Measurements from ENCODE around the gene CCDC61. TPM values are rescaled to one million over a fixed set of nuclear protein-coding genes. Genes with fewer than 3 reads are reported as not detected.

CCDC61 gene
- total and polyA plus RNA-seq, 2 of the 8 experiments (the other 6 are each of a cell fraction or from before 2014, with no cell fraction given): 7.8 to 17.4 TPM

- no peak for TF ChIP-seq BCL11A (IDR thresholded peaks at IDR 0.05; ENCODE audit: low read depth in 2 of 2, low read length in 2 of 2)
- TF ChIP-seq CTCF (IDR thresholded peaks at IDR 0.05; ENCODE audit: control extremely low read depth in 1 of 3, insufficient read depth in 1 of 3, low read depth in 1 of 3, low read length in 3 of 3): no peak
- no peak for TF ChIP-seq ATF2 (IDR thresholded peaks at IDR 0.05; ENCODE audit: low read length)
- no peak for TF ChIP-seq EGR1 (IDR thresholded peaks at IDR 0.05; ENCODE audit: borderline replicate concordance, low read depth, low read length)
- no peak for TF ChIP-seq TAF7 (optimal IDR thresholded peaks at IDR 0.05; ENCODE audit: borderline replicate concordance, low read depth, low read length)
- no peak for TF ChIP-seq TBP (IDR thresholded peaks at IDR 0.05; ENCODE audit: low read depth, low read length)
- TF ChIP-seq SP4 (IDR thresholded peaks at IDR 0.05; ENCODE audit: low read length): no peak
- TF ChIP-seq GABPA (IDR thresholded peaks at IDR 0.05; ENCODE audit: borderline replicate concordance, insufficient read depth, low read length): no peak
- Histone ChIP-seq H3K4ac (replicated peaks; ENCODE audit: insufficient read length, low read depth, low read length) (no peak overlapping the region), H3K79me1 (ENCODE audit: low read depth, low read length) (no peaks in the 10 kb centered on the region), H3K4me1 (replicated peaks in 1 of 4; ENCODE audit: control insufficient read depth in 3 of 4, insufficient read depth in 4 of 4, low read length in 3 of 4) (no peaks in the 10 kb centered on the region), H3K18ac (ENCODE audit: extremely low read depth, low read length) (no peak overlapping the region), H2BK5ac (ENCODE audit: low read depth, low read length) (no peak overlapping the region), H3K14ac (ENCODE audit: insufficient read length) (no peak overlapping the region), H2AK5ac (ENCODE audit: low read depth, low read length) (no peak overlapping the region), H2BK15ac (ENCODE audit: low read length) (no peak overlapping the region), H3K27me3 (replicated peaks in 1 of 4; ENCODE audit: control insufficient read depth in 3 of 4, extremely low read depth in 1 of 4, insufficient read depth in 3 of 4, low read length in 3 of 4) (no peaks in the 10 kb centered on the region; a peak in 1 of 7 replicates), H2BK120ac (replicated peaks; ENCODE audit: low read depth, low read length) (no peak overlapping the region), H3K36me3 (ENCODE audit: control insufficient read depth in 2 of 4, insufficient read depth in 4 of 4, low read length in 3 of 4) (no peaks in the 10 kb centered on the region), H2AFZ (ENCODE audit: low read length) (no peak overlapping the region), H3K23me2 (ENCODE audit: low read depth, low read length) (peaks cover 1% of the 10 kb centered on the region; the same call in 1 of the 2 replicates), H4K5ac (ENCODE audit: insufficient read length, low read depth, low read length) (no peak overlapping the region), H3K79me2 (ENCODE audit: control insufficient read depth in 1 of 2, insufficient read depth in 2 of 2, low read length in 2 of 2) (no peaks in the 10 kb centered on the region), H3K23ac (ENCODE audit: insufficient read length) (no peak overlapping the region), H4K8ac (ENCODE audit: extremely low read depth, insufficient read depth, low read length) (no peak overlapping the region), H3K27ac (ENCODE audit: low read depth, low read length) (no peak overlapping the region), H3K9ac (replicated peaks in 1 of 4; ENCODE audit: extremely low read depth in 1 of 4, low read depth in 3 of 4, low read length in 3 of 4) (no peak overlapping the region), H3K4me2 (ENCODE audit: insufficient read depth in 1 of 2, low read depth in 2 of 2, low read length in 2 of 2) (no peak overlapping the region), H2BK20ac (ENCODE audit: low read length) (no peak overlapping the region), H3K9me3 (ENCODE audit: insufficient read depth in 2 of 2, low read depth in 1 of 2, low read length in 1 of 2) (peaks cover 16 to 22% of the 10 kb centered on the region in 2 experiments; a peak in 3 of 4 replicates), H3K56ac (replicated peaks; ENCODE audit: insufficient read length, low read depth, low read length) (no peak overlapping the region), H4K91ac (replicated peaks; ENCODE audit: insufficient read length, low read length) (no peak overlapping the region), H2BK12ac (ENCODE audit: low read depth, low read length) (no peak overlapping the region), H4K20me1 (replicated peaks in 1 of 2; ENCODE audit: control insufficient read depth in 1 of 2, insufficient read depth in 2 of 2, low read length in 2 of 2) (no peaks in the 10 kb centered on the region), H3K4me3 (ENCODE audit: extremely low read depth in 1 of 4, insufficient read depth in 2 of 4, low read depth in 3 of 4, low read length in 4 of 4) (no peak overlapping the region)
- ChIA-PET CTCF (ENCODE audit: partially characterized antibody) (interaction anchor here (2.2 to 6.6 kb wide), 3 partner anchors 9 to 30 kb away, joined by 8 to 31 read pairs (median 11); no protein-coding TSS in a partner anchor), POLR2A (ENCODE audit: partially characterized antibody) (no interaction called here)
- whole genome bisulfite sequencing, 2 experiments (ENCODE audit: extremely low coverage in 1 of 2, insufficient coverage in 1 of 2, insufficient read length in 1 of 2, insufficient replicate concordance in 2 of 2, low coverage in 1 of 2, low lambda C conversion rate in 2 of 2, missing lambda C conversion rate in 1 of 2): 95% methylated on average over 3 of the region's 3 CpGs; no CpG with 5 or more reads in 1 of the 2 experiments
- FAIRE-seq (no peak), DNase-seq (ENCODE audit: low read depth in 1 of 2, low spot score in 2 of 2) (no peak)
Observed at GRCh38 chr19:46058778-46059177, 63.5 kb downstream of the CCDC61 start.

Data from H1 (cell line).